ENCODE results near the gene MAN2B1. TPM values are rescaled to one million over a fixed set of nuclear protein-coding genes. Genes with fewer than 3 reads are reported as not detected.
"Not testable (repeated sequence)": the region's sequence is repeated elsewhere in the genome, so short reads cannot be mapped to it uniquely, and the experiment has no call there.

MAN2B1 gene
- polyA plus RNA-seq, 3 donors = 218 to 305 (median 295) TPM

- H3K27ac Mint-ChIP-seq; H3K9me3 ChIP-seq (replicated peaks in 1 of 2; ENCODE audit: control insufficient read depth in 1 of 2, insufficient read depth in 1 of 2, low read length in 2 of 2); H4K20me1 ChIP-seq (ENCODE audit: insufficient read depth, low read length); H3K4me3 ChIP-seq (replicated peaks in 1 of 3; ENCODE audit: low read depth in 2 of 3, low read length in 3 of 3); H3K9ac ChIP-seq (ENCODE audit: insufficient read depth, low read length, poor library complexity, severe bottlenecking); H3K27me3 ChIP-seq (ENCODE audit: control insufficient read depth in 2 of 2, insufficient read depth in 2 of 2, low read length in 2 of 2); H3K27ac ChIP-seq (ENCODE audit: low read depth in 1 of 2, low read length in 2 of 2); H3K27me3 Mint-ChIP-seq (ENCODE audit: low read depth in 3 of 3); H3K4me1 ChIP-seq (ENCODE audit: control insufficient read depth in 1 of 2, insufficient read depth in 2 of 2, low read length in 2 of 2); H2AFZ ChIP-seq (ENCODE audit: insufficient read depth, low read depth, low read length, poor library complexity, severe bottlenecking); H3K79me2 ChIP-seq (ENCODE audit: insufficient read depth, low read length); H3K9me3 Mint-ChIP-seq; H3K4me2 ChIP-seq (replicated peaks; ENCODE audit: extremely low read depth, low read length, poor library complexity, severe bottlenecking); DNase-seq; intact Hi-C loops (cut with micrococcal nuclease); H3K4me3 Mint-ChIP-seq; H3K4me1 Mint-ChIP-seq: not testable (repeated sequence)
- H3K36me3 ChIP-seq (replicated peaks in 1 of 2; ENCODE audit: control insufficient read depth in 1 of 2, insufficient read depth in 2 of 2, low read length in 2 of 2) = peaks cover 60 to 87% of the 10 kb centered on the region in 2 donors
- peaks cover 66 to 87% of the 10 kb centered on the region in 2 donors for H3K36me3 Mint-ChIP-seq
- WGBS (ENCODE audit: insufficient coverage) = 68% methylated on average over 5 of the region's 14 CpGs
- TF ChIP-seq CTCF (IDR thresholded peaks at IDR 0.05) = peak; percentile 55
These were observed 45.5 kb upstream of the MAN2B1 start for GRCh38 chr19:12712077-12712476.

- no peak overlapping the region for H3K4me3 ChIP-seq (replicated peaks in 1 of 3; ENCODE audit: low read depth in 2 of 3, low read length in 3 of 3)
- peaks cover 69 to 87% of the 10 kb centered on the region in 2 donors for H3K36me3 ChIP-seq (replicated peaks in 1 of 2; ENCODE audit: control insufficient read depth in 1 of 2, insufficient read depth in 2 of 2, low read length in 2 of 2)
- H3K27ac ChIP-seq (ENCODE audit: low read depth in 1 of 2, low read length in 2 of 2) = no peak overlapping the region
- H3K9me3 ChIP-seq (replicated peaks in 1 of 2; ENCODE audit: control insufficient read depth in 1 of 2, insufficient read depth in 1 of 2, low read length in 2 of 2) = no peaks in the 10 kb centered on the region
- H4K20me1 ChIP-seq (ENCODE audit: insufficient read depth, low read length) = no peaks in the 10 kb centered on the region
- WGBS (ENCODE audit: insufficient coverage) = 97% methylated on average over 11 of the region's 17 CpGs
- H3K4me3 Mint-ChIP-seq = no peak overlapping the region
- H3K27ac Mint-ChIP-seq = peak overlapping the region in 1 of 7 donors; percentile 32
- no peak for DNase-seq
- peaks cover 69 to 95% of the 10 kb centered on the region in 2 donors for H3K36me3 Mint-ChIP-seq
- no peaks in the 10 kb centered on the region for H3K4me1 Mint-ChIP-seq
- H3K4me2 ChIP-seq (replicated peaks; ENCODE audit: extremely low read depth, low read length, poor library complexity, severe bottlenecking) = no peak overlapping the region
- H2AFZ ChIP-seq (ENCODE audit: insufficient read depth, low read depth, low read length, poor library complexity, severe bottlenecking) = no peak overlapping the region
- no peaks in the 10 kb centered on the region for H3K79me2 ChIP-seq (ENCODE audit: insufficient read depth, low read length)
- H3K9ac ChIP-seq (ENCODE audit: insufficient read depth, low read length, poor library complexity, severe bottlenecking) = no peak overlapping the region
- no peak for TF ChIP-seq CTCF (IDR thresholded peaks at IDR 0.05)
- no peaks in the 10 kb centered on the region for H3K4me1 ChIP-seq (ENCODE audit: control insufficient read depth in 1 of 2, insufficient read depth in 2 of 2, low read length in 2 of 2)
- no peaks in the 10 kb centered on the region for H3K27me3 ChIP-seq (ENCODE audit: control insufficient read depth in 2 of 2, insufficient read depth in 2 of 2, low read length in 2 of 2)
- intact Hi-C loops (cut with micrococcal nuclease) = no loop called here
- peaks cover 0 to 1% (median 0%) of the 10 kb centered on the region in 3 donors for H3K27me3 Mint-ChIP-seq (ENCODE audit: low read depth in 3 of 3)
- H3K9me3 Mint-ChIP-seq = peaks cover 0 to 4% (median 0%) of the 10 kb centered on the region in 7 donors
These were observed 44.6 kb upstream of the MAN2B1 start for GRCh38 chr19:12711187-12711586.

All from CD14-positive monocyte (primary cell).